Peyer's patch (tissue), 4 donors: ENCODE measurements around the gene NUTM2D. TPM values are rescaled to one million over a fixed set of nuclear protein-coding genes. Genes with fewer than 3 reads are reported as not detected.
A peak's percentile ranks its signal among the peaks of the same experiment; 100 is the strongest.
"Not testable (repeated sequence)": the region's sequence is repeated elsewhere in the genome, so short reads cannot be mapped to it uniquely, and the experiment has no call there.

Experiments
- DNase-seq, 3 donors: peaks; one replicate each; pipeline ENCODE4 v3.0.0-alpha.2; 2017 to 2019
- H3K27ac ChIP-seq, 4 donors: fragments of 200-600 bp; sonication (generic); one replicate each; pipeline ENCODE4 v1.5.1; 2016 to 2019
- H3K27me3 ChIP-seq, 2 donors: fragments of 200-600 bp; sonication (generic); one replicate each; pipeline ENCODE4 v1.5.1; 2019
- H3K36me3 ChIP-seq, 3 donors: fragments of 200-600 bp; sonication (generic); one replicate each; pipeline ENCODE4 v1.5.1; 2016 to 2019
- H3K4me1 ChIP-seq, 4 donors: fragments of 200-600 bp; sonication (generic); one replicate each; pipeline ENCODE4 v1.5.1; 2016 to 2019
- H3K4me3 ChIP-seq, 4 donors: fragments of 200-600 bp; sonication (generic); 1 replicate in 3 of 4; 2 replicates in 1 of 4; pipeline ENCODE4 v1.5.1; 2016 to 2019; ENCODE audit warnings: mild to moderate bottlenecking in 1 of 4
- H3K9me3 ChIP-seq, 4 donors: fragments of 200-600 bp; sonication (generic); one replicate each; pipeline ENCODE4 v1.5.1; 2016 to 2019; ENCODE audit warnings: mild to moderate bottlenecking in 1 of 4
- CTCF ChIP-seq, 6 experiments: fragments of 450-650 bp in 4 of 6; fragments of 200-600 bp in 2 of 6; sonication (generic) in 1 of 6; IDR thresholded peaks; one replicate each; pipeline ENCODE4 v1.5.1; 2017 to 2019; ENCODE audit warnings: antibody characterized with exemption in 6 of 6, mild to moderate bottlenecking in 3 of 6, moderate library complexity in 1 of 6
- POLR2A ChIP-seq, 2 donors: fragments of 450-650 bp; IDR thresholded peaks; one replicate each; pipeline ENCODE4 v1.5.1; 2017; ENCODE audit warnings: antibody characterized with exemption in 2 of 2, mild to moderate bottlenecking in 2 of 2, moderate library complexity in 2 of 2
- total RNA-seq, 4 donors: library from RNA; depleted of rRNA; stranded (reverse); fragments of >200 nt; gene quantifications; one replicate each; pipeline ENCODE4 v1.1.0, GENCODE V29; 2016

The NUTM2D gene
- total RNA-seq, 4 donors from 2014 or later: 1.6 to 9.3 (median 3.4) TPM; not detected in 1

DNA sequence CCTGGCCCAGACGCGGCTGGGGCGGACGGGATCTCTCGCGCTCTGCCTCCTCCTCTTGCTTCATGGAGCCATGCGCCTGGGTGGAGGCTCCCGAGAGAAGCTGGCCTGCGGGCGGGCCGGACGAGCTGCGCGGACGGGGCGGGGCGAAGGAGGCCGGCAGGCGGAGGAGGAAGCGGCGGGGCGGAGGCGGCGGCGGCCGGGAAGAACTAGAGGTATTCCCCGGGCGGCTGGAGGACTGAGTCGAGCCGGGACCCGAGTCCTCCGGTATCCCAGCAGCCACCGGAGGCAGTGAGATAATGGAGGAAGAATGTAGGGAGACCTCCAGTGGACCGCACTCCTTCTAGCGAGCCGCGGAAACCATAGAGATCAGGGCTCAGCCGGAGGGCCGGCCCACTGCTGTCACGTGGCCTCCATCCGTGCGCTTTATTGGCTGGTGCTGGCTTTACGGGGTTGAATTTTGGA, 15.3 kb upstream of the NUTM2D start:
- Histone ChIP-seq H3K4me3 (peak overlapping the region; percentile 56 to 70 (median 64)), H3K27ac (peak overlapping the region; percentile 81 to 95 (median 88)), H3K4me1 (peaks cover 0 to 12% (median 0%) of the 10 kb centered on the region in 4 donors)
- DNase-seq: peak; percentile 83 to 96 (median 94)
- not testable (repeated sequence) for H3K27me3 ChIP-seq, H3K36me3 ChIP-seq, H3K9me3 ChIP-seq
- peak; percentile 19 to 67 for TF ChIP-seq POLR2A (IDR thresholded peaks at IDR 0.05)

GRCh38 chr10:87342711-87343258, 14.8 kb upstream of the NUTM2D start:
- not testable (repeated sequence) for H3K9me3 ChIP-seq, H3K27me3 ChIP-seq, H3K36me3 ChIP-seq
- Histone ChIP-seq H3K4me1 (peaks cover 0 to 12% (median 0%) of the 10 kb centered on the region in 4 donors), H3K27ac (peak overlapping the region; percentile 81 to 95 (median 88)), H3K4me3 (peak overlapping the region; percentile 56 to 70 (median 64))
- peak; percentile 85 to 94 (median 91) for DNase-seq
- TF ChIP-seq POLR2A (IDR thresholded peaks at IDR 0.05) (peak in 1 of 2 donors; percentile 52), CTCF (IDR thresholded peaks at IDR 0.05) (peak; percentile 19 to 58 (median 50))

- H3K4me1 ChIP-seq, H3K36me3 ChIP-seq, H3K27ac ChIP-seq, H3K27me3 ChIP-seq, H3K4me3 ChIP-seq, DNase-seq, H3K9me3 ChIP-seq: not testable (repeated sequence)
These were observed 11.8 kb upstream of the NUTM2D start for GRCh38 chr10:87345743-87346142.

DNA sequence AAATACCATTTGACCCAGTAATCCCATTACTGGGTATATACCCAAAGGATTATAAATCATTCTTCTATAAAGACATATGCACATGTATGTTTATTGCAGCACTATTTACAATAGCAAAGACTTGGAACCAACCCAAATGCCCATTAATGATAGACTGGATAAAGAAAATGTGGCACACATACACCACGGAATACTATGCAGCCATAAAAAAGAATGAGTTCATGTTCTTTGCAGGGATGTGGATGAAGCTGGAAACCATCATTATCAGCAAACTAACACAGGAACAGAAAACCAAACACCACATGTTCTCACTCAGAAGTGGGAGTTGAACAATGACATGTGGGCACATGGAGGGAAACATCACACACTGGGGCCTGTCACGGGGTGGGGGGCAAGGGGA, 7.4 kb upstream of the NUTM2D start:
- H3K9me3 ChIP-seq, DNase-seq, H3K4me1 ChIP-seq, H3K4me3 ChIP-seq, H3K27ac ChIP-seq, H3K36me3 ChIP-seq, H3K27me3 ChIP-seq: not testable (repeated sequence)

GRCh38 chr10:87352825-87353224, 4.7 kb upstream of the NUTM2D start:
- not testable (repeated sequence) for H3K4me3 ChIP-seq, H3K4me1 ChIP-seq, H3K36me3 ChIP-seq, H3K27me3 ChIP-seq, H3K27ac ChIP-seq, DNase-seq, H3K9me3 ChIP-seq

- not testable (repeated sequence) for H3K9me3 ChIP-seq, DNase-seq, H3K27me3 ChIP-seq, H3K4me3 ChIP-seq, H3K27ac ChIP-seq, H3K4me1 ChIP-seq, H3K36me3 ChIP-seq
These were observed 2.4 kb upstream of the NUTM2D start for GRCh38 chr10:87355110-87355509.

DNA sequence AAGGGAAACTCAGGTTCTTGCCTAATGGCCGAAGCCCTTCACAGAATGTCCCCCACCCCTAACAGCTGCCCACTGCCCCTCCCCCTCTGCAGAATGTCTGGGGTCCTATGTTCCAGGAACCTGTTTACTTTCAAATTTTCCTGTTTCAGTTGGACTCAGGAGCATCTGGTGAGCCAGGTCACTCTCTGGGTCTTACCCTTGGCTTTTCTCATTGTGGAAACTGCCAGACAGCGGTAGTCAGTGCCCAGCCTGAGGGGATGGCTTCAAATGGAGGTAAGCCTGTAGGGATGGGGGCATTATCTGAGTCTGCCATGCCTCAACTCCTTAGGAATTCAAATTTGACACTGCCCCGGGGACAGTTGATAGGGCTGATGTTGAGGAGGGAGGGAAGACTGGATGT, 615 bp downstream of the NUTM2D start:
- H3K4me3 ChIP-seq, H3K4me1 ChIP-seq, H3K9me3 ChIP-seq, H3K36me3 ChIP-seq, DNase-seq, H3K27me3 ChIP-seq, H3K27ac ChIP-seq: not testable (repeated sequence)

DNA sequence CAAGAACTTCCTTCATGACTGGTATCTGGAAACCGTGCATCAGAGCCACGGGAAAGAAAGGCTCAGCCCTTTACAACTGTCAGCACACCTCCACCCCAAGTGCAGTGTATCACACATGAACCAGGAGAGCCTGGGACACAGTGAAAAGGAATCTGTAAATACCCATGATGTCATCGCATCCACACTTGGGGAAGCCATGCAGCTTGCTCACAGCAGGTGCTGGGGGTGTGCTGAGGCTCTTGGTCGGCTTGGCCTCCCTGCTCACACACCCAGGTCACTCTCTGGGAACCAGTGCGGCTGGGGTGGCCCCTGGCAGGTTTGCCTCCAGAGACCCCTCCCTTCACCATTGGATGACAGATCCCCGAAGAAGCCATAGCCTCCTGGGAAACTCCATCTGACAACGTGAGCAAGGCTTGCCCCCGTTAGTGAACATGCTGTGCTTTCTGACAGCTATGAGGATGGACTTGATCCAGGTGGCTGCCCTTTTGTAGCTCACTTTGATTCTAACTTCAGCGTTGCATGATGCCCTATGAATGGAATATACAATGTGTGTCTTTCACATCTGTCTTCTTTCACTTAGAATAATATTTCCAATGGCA, 12.1 kb downstream of the NUTM2D start:
- not testable (repeated sequence) for H3K9me3 ChIP-seq, H3K27me3 ChIP-seq, H3K36me3 ChIP-seq, DNase-seq, H3K4me3 ChIP-seq, H3K27ac ChIP-seq, H3K4me1 ChIP-seq

DNA sequence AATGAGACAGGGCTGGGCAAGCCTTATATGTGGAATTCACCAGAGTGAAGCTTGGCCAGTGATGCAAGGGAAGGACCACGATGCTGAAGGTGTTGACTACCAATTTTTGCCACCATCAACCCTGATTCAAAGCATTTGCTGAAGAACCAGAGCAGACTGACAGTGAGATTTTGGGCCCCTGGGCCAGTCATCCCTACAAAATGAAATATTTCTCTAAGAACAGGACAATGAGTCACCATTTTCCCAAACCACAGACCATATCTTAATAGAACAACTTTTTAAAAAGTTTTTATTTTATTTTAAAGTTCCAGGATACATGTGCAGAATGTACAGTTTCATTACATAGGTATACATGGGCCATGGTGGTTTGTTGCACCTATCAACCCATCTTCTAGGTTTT, 16.5 kb downstream of the NUTM2D start:
- not testable (repeated sequence) for DNase-seq, H3K27me3 ChIP-seq, H3K9me3 ChIP-seq

DNA sequence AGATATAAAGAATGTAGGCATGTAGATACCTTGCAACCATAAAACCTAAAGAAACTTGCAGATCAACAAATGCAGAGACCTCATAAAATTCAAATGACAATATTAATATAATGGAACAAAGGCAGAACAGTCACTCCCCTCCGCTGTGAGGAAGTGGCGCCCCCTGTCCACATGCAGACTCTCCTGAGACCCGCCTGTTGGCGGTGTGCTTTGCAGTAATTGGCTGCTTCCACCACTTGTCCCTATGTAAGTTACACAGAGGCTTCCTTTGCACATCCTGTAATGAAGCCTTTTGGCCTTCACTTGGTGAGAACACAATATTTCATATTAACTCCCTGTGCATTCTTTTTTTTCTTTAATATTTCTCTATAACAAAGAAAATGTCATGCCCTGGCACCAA, 21.6 kb downstream of the NUTM2D start:
- H3K27me3 ChIP-seq, H3K36me3 ChIP-seq: not testable (repeated sequence)

More for the DNA sequence above, 16.5 kb downstream of the NUTM2D start:
- not testable (repeated sequence) for H3K4me3 ChIP-seq, H3K27ac ChIP-seq, H3K36me3 ChIP-seq, H3K4me1 ChIP-seq

DNA sequence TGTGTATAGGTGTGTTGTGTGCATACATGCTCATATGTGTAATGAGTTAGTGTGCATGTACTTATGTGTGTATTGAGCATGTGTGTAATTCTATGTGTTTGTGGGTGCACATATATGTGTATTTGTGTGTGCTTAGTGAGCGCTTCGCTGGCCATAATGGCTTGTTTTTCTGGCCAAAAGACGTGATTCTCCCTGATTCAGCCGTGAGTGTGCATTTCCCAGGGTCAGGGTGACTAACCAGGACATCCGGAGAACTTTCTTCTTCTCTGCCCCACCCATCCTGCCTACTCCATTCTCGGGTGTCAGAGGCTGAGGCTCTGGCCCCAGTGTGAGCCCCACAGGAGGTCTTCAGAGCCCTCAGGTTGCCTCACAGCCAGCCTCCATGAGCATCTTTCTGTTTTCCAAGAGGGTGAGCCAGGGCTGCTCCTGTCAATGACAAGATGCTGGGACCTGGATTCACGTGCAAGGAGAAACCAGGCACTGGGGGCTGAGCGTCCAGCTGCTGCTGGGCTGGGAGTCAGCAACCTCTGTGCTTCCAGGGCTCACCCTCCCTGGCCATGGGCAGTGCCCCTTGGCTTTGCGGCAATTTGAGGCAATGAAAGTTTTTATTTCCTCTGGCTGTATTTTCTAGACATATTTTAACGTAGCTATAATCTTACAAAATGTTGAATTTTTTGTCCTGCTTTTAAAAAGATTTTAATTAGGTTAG, 25.8 kb downstream of the NUTM2D start:
- not testable (repeated sequence) for H3K9me3 ChIP-seq, H3K4me1 ChIP-seq, H3K27me3 ChIP-seq, H3K36me3 ChIP-seq, DNase-seq, H3K27ac ChIP-seq, H3K4me3 ChIP-seq

More for the DNA sequence above, 21.6 kb downstream of the NUTM2D start:
- not testable (repeated sequence) for DNase-seq, H3K9me3 ChIP-seq, H3K4me1 ChIP-seq, H3K27ac ChIP-seq, H3K4me3 ChIP-seq

DNA sequence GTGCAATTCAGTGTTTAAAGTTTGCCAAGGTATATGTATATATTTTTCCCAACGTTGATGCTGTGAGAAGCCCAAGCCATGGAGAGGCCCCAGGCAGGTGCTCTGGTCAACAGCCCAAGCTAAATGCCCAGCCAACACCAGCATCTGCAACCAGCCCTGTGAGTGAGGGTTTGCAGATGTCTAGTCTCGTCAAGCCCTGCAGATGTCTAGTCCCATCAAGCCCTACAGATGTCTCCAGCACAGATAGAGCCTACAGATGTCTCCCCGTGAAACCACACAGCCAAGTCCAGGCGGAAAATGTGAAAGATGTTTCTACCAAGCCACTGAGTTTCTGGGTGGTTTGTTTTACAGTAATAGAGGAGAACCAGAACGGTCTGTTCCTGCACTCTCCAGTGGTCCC, 26.7 kb downstream of the NUTM2D start:
- not testable (repeated sequence) for H3K4me3 ChIP-seq, H3K27me3 ChIP-seq, H3K36me3 ChIP-seq, H3K4me1 ChIP-seq, H3K9me3 ChIP-seq, DNase-seq, H3K27ac ChIP-seq

DNA sequence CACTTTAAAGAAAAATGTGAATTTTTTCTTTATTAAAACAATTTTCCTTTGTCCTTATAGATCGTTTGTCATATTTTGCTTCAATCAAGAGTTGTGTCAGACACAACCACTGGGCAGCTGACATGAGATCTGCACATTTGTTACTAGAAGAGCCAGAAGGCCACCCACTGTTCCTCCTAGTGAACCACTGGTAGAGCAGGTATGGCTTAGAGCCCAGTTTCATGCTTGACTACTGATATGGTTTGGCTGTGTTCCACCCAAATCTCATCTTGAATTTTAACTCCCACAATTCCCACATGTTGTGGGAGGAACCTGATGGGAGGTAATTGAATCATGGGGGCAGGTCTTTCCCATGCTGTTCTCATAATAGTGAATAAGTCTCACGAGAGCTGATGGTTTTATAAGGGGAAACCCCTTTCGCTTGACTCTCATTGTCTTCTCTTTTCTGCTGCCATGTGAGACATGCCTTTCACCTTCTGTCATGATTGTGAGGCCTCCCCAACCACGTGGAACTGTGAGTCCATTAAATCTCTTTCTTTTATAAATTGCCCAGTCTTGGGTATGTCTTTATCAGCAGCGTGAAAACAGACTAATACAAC, 28.3 kb downstream of the NUTM2D start:
- not testable (repeated sequence) for DNase-seq, H3K27ac ChIP-seq, H3K9me3 ChIP-seq, H3K27me3 ChIP-seq, H3K36me3 ChIP-seq, H3K4me3 ChIP-seq, H3K4me1 ChIP-seq

- H3K4me3 ChIP-seq, H3K36me3 ChIP-seq, DNase-seq, H3K27ac ChIP-seq, H3K9me3 ChIP-seq, H3K27me3 ChIP-seq, H3K4me1 ChIP-seq: not testable (repeated sequence)
These were observed 33.8 kb downstream of the NUTM2D start for GRCh38 chr10:87391360-87391759.
